Activated CD8-positive, alpha-beta memory T cell treated with anti-CD3 and anti-CD28 coated beads, Interleukin-2, amount 10 ng/mL, durations not matched to agents 7 days and 5 days (primary cell): ENCODE measurements around the gene CLSTN2. TPM values are rescaled to one million over a fixed set of nuclear protein-coding genes. Genes with fewer than 3 reads are reported as not detected.

Experiments used
- ATAC-seq: fragments of 150-1000 bp; cut with Tn5 transposase; one replicate; pipeline ENCODE4 v1.10.0; 2021; ENCODE audit warnings: moderate library complexity
- CTCF ChIA-PET: fragments of 350-600 bp; sonication (Branson Sonifier 250); formaldehyde crosslinking; loops from one replicate; lab custom pipeline; 2021; ENCODE audit warnings: antibody characterized with exemption; lab: Charles Lee
- DNase-seq: peaks from one replicate; pipeline ENCODE4 v3.0.0-alpha.2; 2020
- H3K27ac Mint-ChIP-seq: one replicate; pipeline ENCODE4 v1.8.0; 2021; ENCODE audit warnings: mild to moderate bottlenecking, mixed read lengths
- H3K27me3 Mint-ChIP-seq: one replicate; pipeline ENCODE4 v1.8.0; 2021; ENCODE audit warnings: mixed read lengths
- H3K36me3 Mint-ChIP-seq: one replicate; pipeline ENCODE4 v1.8.0; 2021; ENCODE audit warnings: mild to moderate bottlenecking, mixed read lengths
- H3K4me1 Mint-ChIP-seq: one replicate; pipeline ENCODE4 v1.8.0; 2021; ENCODE audit warnings: mixed read lengths
- H3K4me3 Mint-ChIP-seq: one replicate; pipeline ENCODE4 v1.8.0; 2021; ENCODE audit warnings: mild to moderate bottlenecking, moderate library complexity, mixed read lengths
- H3K9me3 Mint-ChIP-seq: one replicate; pipeline ENCODE4 v1.8.0; 2022; ENCODE audit warnings: low read depth, mixed read lengths
- total RNA-seq, 2 experiments: library from RNA; stranded (reverse); gene quantifications; one replicate each; pipeline ENCODE4 v1.2.3, GENCODE V29; 2021

CLSTN2 gene
- total RNA-seq, 2 experiments from 2014 or later = 0.07 TPM; not detected in 1

DNA sequence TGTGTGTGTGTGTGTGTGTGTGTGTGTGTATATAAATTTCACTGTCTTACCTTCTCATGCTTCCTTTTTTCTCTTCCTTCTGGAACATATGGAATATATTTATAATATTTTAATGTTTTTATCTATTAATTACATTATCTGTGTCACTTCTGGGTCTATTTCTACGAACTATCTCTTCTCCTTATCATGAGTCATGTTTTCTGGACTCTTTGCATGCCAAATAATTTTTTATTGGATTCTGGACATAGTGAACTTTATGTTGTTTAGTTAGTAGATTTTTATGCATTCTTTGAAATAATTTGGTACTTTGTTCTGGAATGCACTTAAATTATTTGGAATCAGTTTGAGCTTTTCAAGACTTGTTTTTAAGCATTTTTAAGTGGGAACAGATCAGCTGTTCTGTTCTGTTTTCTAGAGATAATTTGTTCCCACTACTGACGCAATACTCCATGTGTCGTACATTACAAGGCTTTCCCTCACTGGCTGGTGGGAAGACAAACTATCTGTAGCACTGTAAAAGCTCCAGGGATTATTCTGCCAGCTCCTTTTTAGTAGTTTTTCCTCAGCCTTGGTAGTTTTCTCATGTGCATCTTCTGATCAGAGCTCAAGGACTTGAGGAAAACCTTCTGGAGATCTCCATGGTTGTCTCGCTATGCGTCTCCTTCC is 302.0 kb downstream of the CLSTN2 start:
- Mint-ChIP-seq H3K27me3 (no peaks in the 10 kb centered on the region), H3K4me1 (no peaks in the 10 kb centered on the region), H3K27ac (no peak overlapping the region), H3K36me3 (no peaks in the 10 kb centered on the region), H3K9me3 (no peaks in the 10 kb centered on the region), H3K4me3 (no peak overlapping the region)
- ATAC-seq = no peak
- no peak for DNase-seq
- CTCF ChIA-PET = no interaction called here

DNA sequence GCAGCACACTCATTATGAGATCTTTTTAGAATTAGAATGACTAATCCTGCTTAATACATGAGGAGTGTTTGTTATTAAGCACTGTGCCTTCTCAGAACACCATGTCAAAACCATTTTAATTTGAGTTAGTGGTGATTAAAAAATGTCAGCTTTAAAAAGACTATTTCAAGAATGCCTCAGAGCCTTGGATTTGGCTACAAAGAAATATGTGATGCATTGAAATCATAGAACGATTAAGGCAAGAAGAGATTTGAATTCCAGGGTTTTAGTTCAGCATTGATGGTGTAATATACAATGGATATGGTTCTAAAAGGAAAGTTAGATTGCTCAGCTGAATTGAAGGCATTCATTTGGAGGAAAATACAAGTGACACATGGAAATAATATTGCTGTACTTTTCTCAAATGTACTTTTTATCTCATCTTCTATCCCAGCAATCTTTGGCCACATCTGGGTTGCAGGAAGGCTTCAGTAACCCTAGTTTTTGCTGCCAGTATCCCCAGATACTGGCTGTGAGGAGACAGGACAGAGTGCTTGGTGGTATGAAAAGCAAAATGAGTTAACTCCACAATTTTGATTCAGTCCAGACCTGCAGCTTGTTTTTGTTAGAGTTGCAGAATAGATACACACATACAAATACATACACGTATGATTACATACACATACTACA is 303.8 kb downstream of the CLSTN2 start:
- no peak for DNase-seq
- CTCF ChIA-PET = no interaction called here
- H3K9me3 Mint-ChIP-seq = no peaks in the 10 kb centered on the region
- H3K36me3 Mint-ChIP-seq = no peaks in the 10 kb centered on the region
- no peak for ATAC-seq
- no peaks in the 10 kb centered on the region for H3K27me3 Mint-ChIP-seq
- H3K4me3 Mint-ChIP-seq = no peak overlapping the region
- no peaks in the 10 kb centered on the region for H3K4me1 Mint-ChIP-seq
- H3K27ac Mint-ChIP-seq = no peak overlapping the region

DNA sequence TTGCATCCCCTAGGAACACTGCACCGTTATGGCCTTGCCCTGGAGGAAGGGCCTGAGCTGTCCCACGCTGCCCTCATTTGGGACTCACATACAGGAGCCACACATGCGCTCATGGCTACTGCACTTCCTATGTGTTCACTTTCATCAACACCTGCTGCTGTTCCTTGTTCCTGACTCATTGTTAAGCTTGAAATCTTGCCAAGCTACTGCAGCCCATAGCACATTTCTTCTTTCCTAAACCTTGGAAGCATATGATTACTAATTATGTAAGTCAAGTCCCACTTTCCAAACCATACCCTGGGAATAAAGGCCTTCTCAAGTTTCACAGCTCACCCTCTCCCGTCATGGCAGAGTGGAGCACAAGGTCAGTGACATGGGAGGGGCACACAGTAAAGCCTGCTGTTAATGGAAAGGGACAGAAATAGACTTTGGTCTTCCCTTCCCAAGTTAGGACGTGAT is 307.9 kb downstream of the CLSTN2 start:
- Mint-ChIP-seq H3K27ac (no peak overlapping the region), H3K36me3 (no peaks in the 10 kb centered on the region), H3K9me3 (no peaks in the 10 kb centered on the region), H3K27me3 (no peaks in the 10 kb centered on the region), H3K4me1 (no peaks in the 10 kb centered on the region), H3K4me3 (no peak overlapping the region)
- CTCF ChIA-PET = no interaction called here
- DNase-seq = no peak
- ATAC-seq = no peak

DNA sequence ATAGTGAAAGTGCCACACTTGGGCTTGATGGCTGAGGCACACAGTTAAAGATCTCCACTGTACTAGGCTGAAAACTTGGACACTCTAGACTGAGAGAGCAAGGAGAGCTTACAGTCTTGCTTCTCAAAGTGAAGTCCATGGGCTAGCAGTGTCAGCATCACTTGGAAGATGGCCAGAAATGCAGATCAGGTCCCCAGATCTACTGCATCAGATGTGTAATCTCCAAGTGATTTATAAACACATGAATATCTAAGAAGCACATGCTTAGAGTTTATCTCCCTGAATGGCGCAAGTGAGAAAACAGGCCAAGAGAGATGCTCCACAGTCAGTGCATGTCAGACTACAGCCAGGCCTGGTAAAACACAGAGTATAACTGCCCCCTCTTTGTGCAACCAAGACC is 308.6 kb downstream of the CLSTN2 start:
- H3K27ac Mint-ChIP-seq = no peak overlapping the region
- H3K36me3 Mint-ChIP-seq = no peaks in the 10 kb centered on the region
- H3K4me1 Mint-ChIP-seq = no peaks in the 10 kb centered on the region
- DNase-seq = no peak
- H3K27me3 Mint-ChIP-seq = no peaks in the 10 kb centered on the region
- CTCF ChIA-PET = no interaction called here
- no peak overlapping the region for H3K4me3 Mint-ChIP-seq
- ATAC-seq = no peak
- no peaks in the 10 kb centered on the region for H3K9me3 Mint-ChIP-seq

DNA sequence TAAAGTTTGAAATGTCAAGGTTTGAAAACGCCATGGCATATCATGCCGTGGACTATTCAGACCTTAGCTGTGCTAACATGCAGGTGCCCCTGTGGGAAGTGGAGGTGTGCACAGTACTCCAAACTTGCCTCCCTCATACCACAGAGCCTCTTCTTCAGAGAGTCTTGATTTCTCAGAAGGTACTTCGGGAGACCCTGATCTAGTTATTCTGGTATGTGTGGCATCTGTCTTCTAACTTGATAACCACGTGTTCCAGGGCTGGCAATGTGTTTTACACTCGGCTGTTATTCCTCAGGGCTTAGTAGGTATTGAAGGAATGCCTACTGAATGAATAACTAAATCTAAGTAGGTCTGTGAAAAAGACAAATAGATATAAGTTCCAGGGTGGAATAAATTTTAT is 309.9 kb downstream of the CLSTN2 start:
- H3K27ac Mint-ChIP-seq = no peak overlapping the region
- CTCF ChIA-PET = no interaction called here

DNA sequence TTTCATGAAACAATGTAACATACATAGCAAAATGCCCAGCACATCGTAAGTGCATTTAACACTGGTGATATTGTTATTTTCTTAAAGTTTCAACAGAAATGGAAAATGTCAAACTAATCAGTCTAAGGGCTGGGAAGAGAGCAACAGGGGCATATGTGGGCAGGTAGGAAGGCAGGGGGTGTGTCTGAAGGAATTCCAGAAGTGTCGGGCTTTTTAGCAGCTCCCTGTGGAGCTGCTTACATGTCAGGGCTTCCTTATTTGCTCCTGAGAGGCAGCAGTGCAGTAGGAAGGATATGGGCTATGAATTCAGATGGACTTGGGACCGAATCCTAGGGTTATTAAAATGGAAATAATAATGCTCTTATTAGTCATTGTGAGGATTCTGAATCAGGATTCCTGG is 311.6 kb downstream of the CLSTN2 start:
- H3K27me3 Mint-ChIP-seq = no peaks in the 10 kb centered on the region
- H3K4me1 Mint-ChIP-seq = no peaks in the 10 kb centered on the region
- ATAC-seq (no peak), DNase-seq (no peak)
- no peak overlapping the region for H3K4me3 Mint-ChIP-seq
- no peaks in the 10 kb centered on the region for H3K9me3 Mint-ChIP-seq
- CTCF ChIA-PET = no interaction called here
- H3K27ac Mint-ChIP-seq = no peak overlapping the region
- H3K36me3 Mint-ChIP-seq = no peaks in the 10 kb centered on the region

More for the DNA sequence above, 309.9 kb downstream of the CLSTN2 start:
- no peaks in the 10 kb centered on the region for H3K36me3 Mint-ChIP-seq
- no peaks in the 10 kb centered on the region for H3K4me1 Mint-ChIP-seq
- DNase-seq (no peak), ATAC-seq (no peak)
- H3K27me3 Mint-ChIP-seq = no peaks in the 10 kb centered on the region
- H3K4me3 Mint-ChIP-seq = no peak overlapping the region
- no peaks in the 10 kb centered on the region for H3K9me3 Mint-ChIP-seq

DNA sequence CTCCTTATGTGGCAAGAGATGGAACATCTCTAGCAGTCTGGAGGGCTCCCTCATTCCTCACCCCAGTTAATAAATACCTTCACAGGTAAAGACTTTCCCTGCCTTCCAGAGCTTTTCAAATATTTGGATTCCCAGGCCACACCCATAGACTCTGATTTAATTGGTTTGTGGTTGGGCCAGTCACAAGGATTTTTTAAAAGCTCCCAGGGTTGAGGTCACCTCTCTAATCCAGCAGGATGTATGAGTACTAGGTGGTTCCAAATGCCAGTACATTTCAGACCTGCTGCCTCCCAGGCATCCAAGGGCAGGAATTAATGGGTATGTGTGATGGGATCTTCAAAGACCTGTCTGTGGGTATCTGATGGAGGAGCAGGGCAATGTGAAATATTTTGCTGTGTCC is 312.8 kb downstream of the CLSTN2 start:
- no peaks in the 10 kb centered on the region for H3K4me1 Mint-ChIP-seq
- ATAC-seq = no peak
- H3K27me3 Mint-ChIP-seq = no peaks in the 10 kb centered on the region
- no peak for DNase-seq
- CTCF ChIA-PET = no interaction called here
- no peak overlapping the region for H3K4me3 Mint-ChIP-seq
- H3K27ac Mint-ChIP-seq = no peak overlapping the region
- H3K9me3 Mint-ChIP-seq = no peaks in the 10 kb centered on the region
- H3K36me3 Mint-ChIP-seq = no peaks in the 10 kb centered on the region

DNA sequence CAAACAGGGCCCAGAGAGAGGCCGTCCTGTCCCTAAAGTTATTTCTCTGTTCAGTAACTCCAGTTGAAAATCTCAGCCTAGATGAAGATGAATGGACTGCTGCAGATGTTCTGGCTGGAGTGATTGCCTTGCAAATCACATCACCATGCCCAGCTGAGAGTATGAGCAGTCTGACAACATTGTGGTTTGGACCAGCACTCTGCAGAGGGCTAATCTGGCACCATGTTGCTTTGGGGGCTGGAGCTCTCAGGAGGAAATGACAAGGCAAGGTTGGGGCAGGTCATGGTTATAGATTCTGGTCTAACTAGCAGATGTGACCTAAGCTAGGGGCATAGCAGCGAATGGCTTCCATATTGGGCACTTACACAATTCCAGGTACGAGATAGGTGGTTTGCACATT is 314.2 kb downstream of the CLSTN2 start:
- no peak overlapping the region for H3K27ac Mint-ChIP-seq
- no peaks in the 10 kb centered on the region for H3K36me3 Mint-ChIP-seq
- CTCF ChIA-PET = no interaction called here
- H3K9me3 Mint-ChIP-seq = no peaks in the 10 kb centered on the region
- ATAC-seq (no peak), DNase-seq (no peak)
- H3K27me3 Mint-ChIP-seq = no peaks in the 10 kb centered on the region
- H3K4me3 Mint-ChIP-seq = no peak overlapping the region
- H3K4me1 Mint-ChIP-seq = no peaks in the 10 kb centered on the region

DNA sequence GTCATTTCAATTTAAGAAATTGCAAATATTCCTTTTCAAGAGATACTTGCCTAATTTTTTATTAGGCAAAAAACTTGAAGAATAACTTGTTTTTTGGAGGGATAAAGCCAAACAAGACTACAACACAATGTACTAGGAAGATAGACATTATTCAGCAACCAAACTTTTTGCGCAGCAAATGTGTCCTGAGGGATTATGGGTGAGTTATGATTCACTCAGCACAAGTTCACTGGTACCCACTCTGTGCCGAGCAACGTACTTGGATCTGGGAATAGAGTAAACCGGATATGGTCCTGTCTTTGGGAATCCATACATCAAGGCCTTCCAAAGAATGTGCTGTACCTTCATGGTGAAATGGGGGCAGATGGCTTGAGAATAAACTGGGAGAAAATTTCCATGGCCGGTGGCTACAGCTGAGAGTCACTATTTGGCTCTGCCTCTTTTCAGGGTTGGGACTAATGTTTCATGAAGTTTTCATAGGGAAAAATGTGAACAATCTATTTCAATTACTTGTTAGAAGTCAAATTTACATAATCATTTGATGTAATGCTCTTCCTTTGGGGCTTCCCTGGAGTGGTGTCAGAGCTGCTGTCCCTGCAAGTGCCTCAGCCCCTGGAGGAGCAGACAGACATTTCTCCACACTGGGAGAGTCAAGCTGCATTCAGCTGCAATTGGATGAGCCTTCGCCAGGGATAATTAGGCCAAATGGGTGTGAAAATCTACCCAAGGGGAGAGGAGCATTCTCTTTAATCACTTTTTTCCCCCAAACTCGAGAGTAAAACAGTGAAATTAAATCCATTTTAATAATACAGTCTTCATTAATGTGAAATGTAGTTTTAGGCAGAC is 315.2 kb downstream of the CLSTN2 start:
- Mint-ChIP-seq H3K27ac (no peak overlapping the region), H3K9me3 (no peaks in the 10 kb centered on the region), H3K36me3 (no peaks in the 10 kb centered on the region), H3K27me3 (no peaks in the 10 kb centered on the region), H3K4me1 (no peaks in the 10 kb centered on the region), H3K4me3 (no peak overlapping the region)
- DNase-seq (no peak), ATAC-seq (no peak)
- CTCF ChIA-PET = no interaction called here

DNA sequence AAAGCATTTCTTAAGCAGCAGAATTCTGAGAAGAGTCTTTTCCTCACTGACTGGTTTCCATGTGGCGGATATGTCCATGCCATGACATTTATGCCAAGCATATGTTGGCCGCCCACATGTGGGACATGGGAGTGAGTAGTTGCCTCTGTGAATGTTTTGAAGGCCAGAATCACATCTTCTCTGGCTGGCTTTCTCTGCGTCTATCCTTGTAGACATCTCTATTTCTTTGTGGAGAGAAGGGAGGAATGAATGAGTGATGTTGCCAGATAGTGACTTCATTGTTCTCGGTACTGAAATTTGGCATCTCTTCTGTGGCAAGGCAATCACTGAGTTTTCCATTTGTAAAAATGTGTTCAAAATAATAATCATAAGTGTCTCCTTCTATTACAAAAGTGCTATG is 316.0 kb downstream of the CLSTN2 start:
- no peaks in the 10 kb centered on the region for H3K4me1 Mint-ChIP-seq
- CTCF ChIA-PET = no interaction called here
- no peaks in the 10 kb centered on the region for H3K36me3 Mint-ChIP-seq
- H3K27ac Mint-ChIP-seq = no peak overlapping the region
- no peak for ATAC-seq
- no peak overlapping the region for H3K4me3 Mint-ChIP-seq
- H3K9me3 Mint-ChIP-seq = no peaks in the 10 kb centered on the region
- DNase-seq = no peak
- no peaks in the 10 kb centered on the region for H3K27me3 Mint-ChIP-seq

DNA sequence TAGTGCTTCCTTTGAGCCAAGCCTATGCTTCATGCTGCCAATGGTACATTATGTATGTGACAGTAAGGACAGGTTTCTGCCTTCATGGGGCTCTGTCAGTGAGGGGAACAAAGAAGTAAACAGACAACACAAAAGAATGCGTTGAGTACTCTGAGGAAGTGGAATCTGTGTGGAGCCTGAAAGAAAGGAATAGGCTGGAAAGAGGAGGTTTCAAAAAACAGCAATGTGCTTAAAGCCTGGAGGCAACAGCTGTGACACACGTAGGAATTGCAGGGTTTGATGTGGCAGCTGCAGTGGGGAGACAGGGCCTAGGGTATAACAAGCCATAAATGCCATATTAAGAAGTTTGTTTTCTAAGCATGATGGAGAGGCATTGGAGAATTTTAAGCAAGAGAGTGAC is 316.7 kb downstream of the CLSTN2 start:
- Mint-ChIP-seq H3K36me3 (no peaks in the 10 kb centered on the region), H3K9me3 (no peaks in the 10 kb centered on the region), H3K27ac (no peak overlapping the region), H3K4me1 (no peaks in the 10 kb centered on the region), H3K4me3 (no peak overlapping the region), H3K27me3 (no peaks in the 10 kb centered on the region)
- CTCF ChIA-PET = no interaction called here
- DNase-seq (no peak), ATAC-seq (no peak)

DNA sequence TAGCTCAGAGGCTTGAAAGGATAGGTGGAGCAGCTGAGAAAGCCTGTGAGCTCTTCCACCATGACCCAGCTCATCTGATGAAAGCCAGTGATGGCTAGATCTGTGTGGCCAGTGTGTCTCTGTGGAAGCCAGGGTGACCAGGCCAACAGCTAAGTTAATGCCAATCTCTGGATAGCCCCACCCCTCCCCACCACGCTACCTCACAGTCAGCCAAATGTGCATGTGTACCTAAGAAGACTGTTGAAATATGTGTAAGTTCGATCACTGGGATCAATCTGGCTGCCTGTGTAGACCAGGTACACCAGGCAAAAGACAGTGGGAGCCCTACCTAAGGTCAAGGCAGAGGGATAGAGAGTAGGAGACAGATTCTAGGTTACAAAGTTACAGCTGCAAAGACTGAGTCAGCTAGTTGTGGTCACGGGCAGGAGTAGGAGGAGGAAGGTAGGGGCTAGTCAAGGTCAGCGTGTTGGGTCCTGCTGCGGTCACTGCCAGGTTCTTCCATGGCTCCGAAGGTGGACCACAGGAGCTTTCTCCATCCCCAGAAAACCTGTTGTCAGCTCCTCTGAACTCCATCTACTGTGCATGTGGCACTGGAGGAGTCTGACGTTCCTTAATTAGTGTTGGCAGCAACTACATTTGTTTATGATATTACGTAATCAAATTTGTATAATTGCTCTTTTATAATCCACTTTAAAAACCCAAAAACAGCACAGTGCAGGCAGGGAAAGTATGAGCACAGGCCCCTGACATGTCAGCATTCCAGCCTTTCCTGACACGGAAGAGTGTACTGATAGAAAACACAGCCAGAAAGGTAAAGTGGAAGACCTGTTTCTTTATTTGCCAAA is 318.0 kb downstream of the CLSTN2 start:
- no peaks in the 10 kb centered on the region for H3K36me3 Mint-ChIP-seq
- ATAC-seq (no peak), DNase-seq (no peak)
- no peaks in the 10 kb centered on the region for H3K4me1 Mint-ChIP-seq
- H3K27ac Mint-ChIP-seq = no peak overlapping the region
- no peaks in the 10 kb centered on the region for H3K9me3 Mint-ChIP-seq
- peaks cover under 1% of the 10 kb centered on the region for H3K27me3 Mint-ChIP-seq
- CTCF ChIA-PET = no interaction called here
- H3K4me3 Mint-ChIP-seq = no peak overlapping the region

DNA sequence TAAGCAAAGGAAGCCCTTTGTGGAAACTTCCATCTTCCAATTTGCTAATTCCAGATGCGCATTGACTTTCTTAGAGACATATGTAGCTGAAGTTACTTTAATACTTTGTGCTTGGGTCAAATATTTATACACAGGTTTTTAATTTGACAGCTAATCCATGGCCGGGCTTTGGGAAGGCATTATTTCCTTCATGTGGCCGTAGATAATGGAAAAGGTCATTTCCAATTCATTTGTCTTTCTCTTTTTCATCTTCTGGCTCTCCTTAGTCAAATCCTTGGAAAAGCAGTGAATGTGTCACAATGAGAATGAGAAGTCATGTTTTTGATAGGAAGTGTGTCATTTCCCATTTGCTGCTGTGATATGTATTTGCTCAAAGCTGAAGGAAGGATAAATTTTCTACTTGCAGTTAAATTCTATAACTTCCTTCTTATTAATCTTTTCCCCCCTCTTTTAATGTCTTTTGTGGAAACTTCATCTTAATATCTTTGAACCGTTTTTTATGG is 323.3 kb downstream of the CLSTN2 start:
- H3K4me1 Mint-ChIP-seq = no peaks in the 10 kb centered on the region
- CTCF ChIA-PET = no interaction called here

More for the DNA sequence above, 323.3 kb downstream of the CLSTN2 start:
- Mint-ChIP-seq H3K36me3 (no peaks in the 10 kb centered on the region), H3K4me3 (no peak overlapping the region), H3K27ac (no peak overlapping the region), H3K9me3 (no peaks in the 10 kb centered on the region), H3K27me3 (peaks cover 4% of the 10 kb centered on the region)
- DNase-seq = no peak
- ATAC-seq = no peak
